Fibroblast of skin of left biceps (primary cell): ENCODE results near the gene RFTN1.
A peak's percentile ranks its signal among the peaks of the same experiment; 100 is the strongest.
"Not testable (repeated sequence)": the region's sequence is repeated elsewhere in the genome, so short reads cannot be mapped to it uniquely, and the experiment has no call there.

Experiments used
- DNase-seq, 2 experiments: peaks; one replicate each; pipeline ENCODE4 v3.0.0-alpha.2; 2013; ENCODE audit warnings: low read depth in 2 of 2

Gene RFTN1

GRCh38 chr3:16507578-16508242 is 5.8 kb downstream of the RFTN1 start:
- no peak for DNase-seq

- no peak for DNase-seq
Measured at GRCh38 chr3:16506884-16507577, 6.5 kb downstream of the RFTN1 start.

GRCh38 chr3:16506451-16506850 is 7.0 kb downstream of the RFTN1 start:
- no peak for DNase-seq

- DNase-seq: no peak
Measured at GRCh38 chr3:16504692-16505091, 8.8 kb downstream of the RFTN1 start.

GRCh38 chr3:16504242-16504641 is 9.3 kb downstream of the RFTN1 start:
- peak; percentile 43 to 49 for DNase-seq

- no peak for DNase-seq
Measured at GRCh38 chr3:16503191-16503776, 10.2 kb downstream of the RFTN1 start.

GRCh38 chr3:16502347-16502908 is 11.1 kb downstream of the RFTN1 start:
- DNase-seq: no peak

- no peak for DNase-seq
Measured at GRCh38 chr3:16501376-16501775, 12.1 kb downstream of the RFTN1 start.

GRCh38 chr3:16500911-16501310 is 12.6 kb downstream of the RFTN1 start:
- no peak for DNase-seq

- DNase-seq: no peak
Measured at GRCh38 chr3:16500093-16500492, 13.4 kb downstream of the RFTN1 start.

GRCh38 chr3:16499351-16499750 is 14.1 kb downstream of the RFTN1 start:
- no peak for DNase-seq

GRCh38 chr3:16498130-16498890 is 15.2 kb downstream of the RFTN1 start:
- DNase-seq: no peak

GRCh38 chr3:16496408-16497222 is 16.9 kb downstream of the RFTN1 start:
- no peak for DNase-seq

- no peak for DNase-seq
Measured at GRCh38 chr3:16496008-16496407, 17.5 kb downstream of the RFTN1 start.

GRCh38 chr3:16494814-16495431 is 18.6 kb downstream of the RFTN1 start:
- no peak for DNase-seq

- DNase-seq: no peak
Measured at GRCh38 chr3:16494094-16494493, 19.4 kb downstream of the RFTN1 start.

- DNase-seq: no peak
Measured at GRCh38 chr3:16490062-16490619, 23.4 kb downstream of the RFTN1 start.

- DNase-seq: not testable (repeated sequence)
Measured at GRCh38 chr3:16489326-16490061, 24.0 kb downstream of the RFTN1 start.

GRCh38 chr3:16488637-16489036 is 24.9 kb downstream of the RFTN1 start:
- no peak for DNase-seq
